ENCODE data around the gene CERK. TPM values are rescaled to one million over a fixed set of nuclear protein-coding genes. Genes with fewer than 3 reads are reported as not detected.

Gene CERK
- total and polyA plus RNA-seq, 2 of the 13 experiments (the other 11 are each of a cell fraction or from before 2014, with no cell fraction given): 40.3 to 41.9 TPM

GRCh38 chr22:46762238-46763050 lies 24.4 kb upstream of the CERK start, which contains the start of gene TBC1D22A (continued):
- no peak for TF ChIP-seq ZNF562 (CRISPR knock-in tag; IDR thresholded peaks at IDR 0.05; ENCODE audit: borderline replicate concordance)
- peak; percentile 91 for TF ChIP-seq TAF1 (CRISPR knock-in tag; IDR thresholded peaks at IDR 0.05)
- TF ChIP-seq ZNF883 (CRISPR knock-in tag; IDR thresholded peaks at IDR 0.05; ENCODE audit: not compliant biosample characterization): peak; percentile 83
- TF ChIP-seq ONECUT2 (CRISPR knock-in tag; IDR thresholded peaks at IDR 0.05): no peak
- no peak for TF ChIP-seq ZNF530 (CRISPR knock-in tag; IDR thresholded peaks at IDR 0.05; ENCODE audit: low read depth)
- TF ChIP-seq SUZ12 (IDR thresholded peaks at IDR 0.05; ENCODE audit: low read depth, low read length): no peak
- TF ChIP-seq ADNP (CRISPR knock-in tag; IDR thresholded peaks at IDR 0.05): no peak
- no peak for TF ChIP-seq IKZF4 (CRISPR knock-in tag; IDR thresholded peaks at IDR 0.05; ENCODE audit: borderline replicate concordance, low read depth, not compliant biosample characterization)
- TF ChIP-seq HMGXB3 (CRISPR knock-in tag; IDR thresholded peaks at IDR 0.05; ENCODE audit: borderline replicate concordance): peak; percentile 86
- peak; percentile 92 for TF ChIP-seq ZNF792 (CRISPR knock-in tag; IDR thresholded peaks at IDR 0.05)
- TF ChIP-seq ZNF800 (CRISPR knock-in tag; IDR thresholded peaks at IDR 0.05): 0 out of 2 replicates have a peak, but pooled peaks have one; percentile 41
- no peak for TF ChIP-seq CBX2 (IDR thresholded peaks at IDR 0.05; ENCODE audit: low read depth, low read length)
- TF ChIP-seq CBX2 (CRISPR knock-in tag; IDR thresholded peaks at IDR 0.05; ENCODE audit: low read depth): no peak
- no peak for TF ChIP-seq PTBP1 (IDR thresholded peaks at IDR 0.05; ENCODE audit: low read depth, low read length, poor library complexity, severe bottlenecking)
- no peak for TF ChIP-seq NFRKB (IDR thresholded peaks at IDR 0.05)
- peak; percentile 64 for TF ChIP-seq NFYC (CRISPR knock-in tag; IDR thresholded peaks at IDR 0.05)
- peak; percentile 89; the same call in 1 of the 2 replicates for TF ChIP-seq TBX2 (CRISPR knock-in tag; IDR thresholded peaks at IDR 0.05; ENCODE audit: borderline replicate concordance)
- no peak for TF ChIP-seq ZNF367 (CRISPR knock-in tag; IDR thresholded peaks at IDR 0.05; ENCODE audit: borderline replicate concordance)
- no peak; the same call in 1 of the 2 replicates for TF ChIP-seq ZNF609 (CRISPR knock-in tag; IDR thresholded peaks at IDR 0.05; ENCODE audit: borderline replicate concordance)

Data from HepG2 (cell line).